ENCODE results near the gene OR5A1. TPM values are rescaled to one million over a fixed set of nuclear protein-coding genes. Genes with fewer than 3 reads are reported as not detected.

The OR5A1 gene
- total RNA-seq, 1 donor from 2014 or later: not detected

- Mint-ChIP-seq H3K9me3 (ENCODE audit: unreplicated experiment) (no peaks in the 10 kb centered on the region), H3K27me3 (ENCODE audit: unreplicated experiment) (no peaks in the 10 kb centered on the region), H3K36me3 (ENCODE audit: low read depth, unreplicated experiment) (no peaks in the 10 kb centered on the region), H3K4me1 (ENCODE audit: unreplicated experiment) (no peaks in the 10 kb centered on the region), H3K27ac (ENCODE audit: unreplicated experiment) (no peak overlapping the region), H3K4me3 (ENCODE audit: unreplicated experiment) (no peak overlapping the region)
- TF ChIP-seq CTCF (IDR thresholded peaks at IDR 0.05; ENCODE audit: unreplicated experiment): no peak
- DNase-seq (ENCODE audit: low spot score): no peak
Measured at GRCh38 chr11:59463190-59463641, 26.9 kb downstream of the OR5A1 start.

- no peak for DNase-seq (ENCODE audit: low spot score)
- no peak for TF ChIP-seq CTCF (IDR thresholded peaks at IDR 0.05; ENCODE audit: unreplicated experiment)
- Mint-ChIP-seq H3K4me1 (ENCODE audit: unreplicated experiment) (peaks cover 4% of the 10 kb centered on the region), H3K36me3 (ENCODE audit: low read depth, unreplicated experiment) (no peaks in the 10 kb centered on the region), H3K9me3 (ENCODE audit: unreplicated experiment) (no peaks in the 10 kb centered on the region), H3K27ac (ENCODE audit: unreplicated experiment) (no peak within 1 kb of the TSS), H3K27me3 (ENCODE audit: unreplicated experiment) (no peaks in the 10 kb centered on the region), H3K4me3 (ENCODE audit: unreplicated experiment) (no peak within 1 kb of the TSS)
Measured at GRCh38 chr11:59473015-59473414, 36.7 kb downstream of the OR5A1 start, which contains the start of gene OR4D10. OR4D10 (plus strand) TSS chr11:59473315; CDS start chr11:59477430, 4,115 bp downstream.

- DNase-seq (ENCODE audit: low spot score): peak; percentile 4
- no peaks in the 10 kb centered on the region for H3K36me3 Mint-ChIP-seq (ENCODE audit: low read depth, unreplicated experiment)
- H3K4me1 Mint-ChIP-seq (ENCODE audit: unreplicated experiment): peaks cover 4% of the 10 kb centered on the region
- H3K9me3 Mint-ChIP-seq (ENCODE audit: unreplicated experiment): no peaks in the 10 kb centered on the region
- H3K4me3 Mint-ChIP-seq (ENCODE audit: unreplicated experiment): no peak overlapping the region
- TF ChIP-seq CTCF (IDR thresholded peaks at IDR 0.05; ENCODE audit: unreplicated experiment): no peak
- peak overlapping the region; percentile 62 for H3K27ac Mint-ChIP-seq (ENCODE audit: unreplicated experiment)
- peaks cover 1% of the 10 kb centered on the region for H3K27me3 Mint-ChIP-seq (ENCODE audit: unreplicated experiment)
Measured at GRCh38 chr11:59475176-59475575, 38.9 kb downstream of the OR5A1 start.

- DNase-seq (ENCODE audit: low spot score): no peak
- H3K36me3 Mint-ChIP-seq (ENCODE audit: low read depth, unreplicated experiment): no peaks in the 10 kb centered on the region
- peaks cover 4% of the 10 kb centered on the region for H3K4me1 Mint-ChIP-seq (ENCODE audit: unreplicated experiment)
- H3K27me3 Mint-ChIP-seq (ENCODE audit: unreplicated experiment): peaks cover 1% of the 10 kb centered on the region
- no peak overlapping the region for H3K27ac Mint-ChIP-seq (ENCODE audit: unreplicated experiment)
- no peaks in the 10 kb centered on the region for H3K9me3 Mint-ChIP-seq (ENCODE audit: unreplicated experiment)
- H3K4me3 Mint-ChIP-seq (ENCODE audit: unreplicated experiment): no peak overlapping the region
- no peak for TF ChIP-seq CTCF (IDR thresholded peaks at IDR 0.05; ENCODE audit: unreplicated experiment)
Measured at GRCh38 chr11:59479906-59480305, 43.6 kb downstream of the OR5A1 start.

GRCh38 chr11:59480359-59480758 lies 44.1 kb downstream of the OR5A1 start:
- Mint-ChIP-seq H3K27me3 (ENCODE audit: unreplicated experiment) (peaks cover 1% of the 10 kb centered on the region), H3K36me3 (ENCODE audit: low read depth, unreplicated experiment) (no peaks in the 10 kb centered on the region), H3K27ac (ENCODE audit: unreplicated experiment) (no peak overlapping the region), H3K9me3 (ENCODE audit: unreplicated experiment) (no peaks in the 10 kb centered on the region), H3K4me3 (ENCODE audit: unreplicated experiment) (no peak overlapping the region), H3K4me1 (ENCODE audit: unreplicated experiment) (peaks cover 2% of the 10 kb centered on the region)
- no peak for DNase-seq (ENCODE audit: low spot score)
- no peak for TF ChIP-seq CTCF (IDR thresholded peaks at IDR 0.05; ENCODE audit: unreplicated experiment)

Other genes with a start within 250 kb of the OR5A1 start
- not detected for gene MPEG1, start 223.5 kb upstream of the OR5A1 start, total RNA-seq (ENCODE audit: unreplicated experiment)
- gene OR5AN1, start 77.6 kb upstream of the OR5A1 start, total RNA-seq (ENCODE audit: unreplicated experiment): not detected
- gene OR5A2, start 10.1 kb upstream of the OR5A1 start, total RNA-seq (ENCODE audit: unreplicated experiment): not detected
- gene OR4D6, start 20.5 kb downstream of the OR5A1 start, total RNA-seq (ENCODE audit: unreplicated experiment): not detected
- not detected for gene OR4D10, start 36.8 kb downstream of the OR5A1 start, total RNA-seq (ENCODE audit: unreplicated experiment)
- gene OR4D11, start 67.1 kb downstream of the OR5A1 start, total RNA-seq (ENCODE audit: unreplicated experiment): not detected
- not detected for gene OR4D9, start 75.1 kb downstream of the OR5A1 start, total RNA-seq (ENCODE audit: unreplicated experiment)
- gene OSBP, start 179.3 kb downstream of the OR5A1 start, total RNA-seq (ENCODE audit: unreplicated experiment): 39.5 TPM
- gene PATL1, start 232.6 kb downstream of the OR5A1 start, total RNA-seq (ENCODE audit: unreplicated experiment): 36.1 TPM

All from endothelial cell (in vitro differentiated cells).